GM06990 (cell line): ENCODE data around the gene CAMTA1.
A peak's percentile ranks its signal among the peaks of the same experiment; 100 is the strongest.

Experiments
- DNase-seq: peaks from one replicate; pipeline ENCODE4 v3.0.0-alpha.2; 2011; ENCODE audit not compliant: insufficient read length; ENCODE audit errors: extremely low read depth
- H3K27me3 ChIP-seq: replicated peaks from 2 replicates; pipeline ENCODE4 v1.6.0; 2011; ENCODE audit warnings: low read length; ENCODE audit not compliant: control insufficient read depth, insufficient read depth
- H3K36me3 ChIP-seq: 2 replicates; pipeline ENCODE4 v1.5.1; 2011; ENCODE audit warnings: low read length; ENCODE audit not compliant: control insufficient read depth, insufficient read depth
- H3K4me3 ChIP-seq: replicated peaks from 2 replicates; pipeline ENCODE4 v1.5.1; 2011; ENCODE audit warnings: low read depth, mild to moderate bottlenecking, control low read depth, low read length
- TF ChIP-seq, protein P1 (sequence below): IDR thresholded peaks from 2 replicates; pipeline ENCODE4 v1.5.1; 2011; ENCODE audit warnings: low read length, control low read depth, mild to moderate bottlenecking, inconsistent platforms; ENCODE audit not compliant: insufficient read depth, poor library complexity, severe bottlenecking

Gene CAMTA1

DNA sequence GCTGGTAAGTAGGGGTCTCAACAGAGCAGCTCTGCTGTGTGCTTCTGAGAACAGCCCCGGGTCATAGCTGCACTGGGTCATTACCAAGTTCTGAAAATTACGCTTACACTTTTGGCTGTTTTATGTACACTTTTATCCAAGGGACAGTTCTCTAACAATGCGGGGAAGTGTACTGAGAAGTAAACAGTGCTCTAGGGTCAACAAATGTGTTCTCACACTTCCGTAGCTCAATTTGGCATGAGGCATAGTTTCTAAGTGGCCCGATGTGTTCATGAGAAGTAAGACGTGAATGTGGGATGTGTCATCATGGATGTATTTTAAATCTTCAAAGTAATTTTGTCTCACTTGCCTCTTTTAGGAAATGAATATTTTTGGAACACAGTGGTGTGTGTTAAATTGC lies 975.0 kb downstream of the CAMTA1 start:
- Histone ChIP-seq H3K36me3 (no peaks in the 10 kb centered on the region), H3K27me3 (no peaks in the 10 kb centered on the region), H3K4me3 (no peak overlapping the region)
- TF ChIP-seq, protein P1, sequence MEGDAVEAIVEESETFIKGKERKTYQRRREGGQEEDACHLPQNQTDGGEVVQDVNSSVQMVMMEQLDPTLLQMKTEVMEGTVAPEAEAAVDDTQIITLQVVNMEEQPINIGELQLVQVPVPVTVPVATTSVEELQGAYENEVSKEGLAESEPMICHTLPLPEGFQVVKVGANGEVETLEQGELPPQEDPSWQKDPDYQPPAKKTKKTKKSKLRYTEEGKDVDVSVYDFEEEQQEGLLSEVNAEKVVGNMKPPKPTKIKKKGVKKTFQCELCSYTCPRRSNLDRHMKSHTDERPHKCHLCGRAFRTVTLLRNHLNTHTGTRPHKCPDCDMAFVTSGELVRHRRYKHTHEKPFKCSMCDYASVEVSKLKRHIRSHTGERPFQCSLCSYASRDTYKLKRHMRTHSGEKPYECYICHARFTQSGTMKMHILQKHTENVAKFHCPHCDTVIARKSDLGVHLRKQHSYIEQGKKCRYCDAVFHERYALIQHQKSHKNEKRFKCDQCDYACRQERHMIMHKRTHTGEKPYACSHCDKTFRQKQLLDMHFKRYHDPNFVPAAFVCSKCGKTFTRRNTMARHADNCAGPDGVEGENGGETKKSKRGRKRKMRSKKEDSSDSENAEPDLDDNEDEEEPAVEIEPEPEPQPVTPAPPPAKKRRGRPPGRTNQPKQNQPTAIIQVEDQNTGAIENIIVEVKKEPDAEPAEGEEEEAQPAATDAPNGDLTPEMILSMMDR: no peak
- DNase-seq: no peak

DNA sequence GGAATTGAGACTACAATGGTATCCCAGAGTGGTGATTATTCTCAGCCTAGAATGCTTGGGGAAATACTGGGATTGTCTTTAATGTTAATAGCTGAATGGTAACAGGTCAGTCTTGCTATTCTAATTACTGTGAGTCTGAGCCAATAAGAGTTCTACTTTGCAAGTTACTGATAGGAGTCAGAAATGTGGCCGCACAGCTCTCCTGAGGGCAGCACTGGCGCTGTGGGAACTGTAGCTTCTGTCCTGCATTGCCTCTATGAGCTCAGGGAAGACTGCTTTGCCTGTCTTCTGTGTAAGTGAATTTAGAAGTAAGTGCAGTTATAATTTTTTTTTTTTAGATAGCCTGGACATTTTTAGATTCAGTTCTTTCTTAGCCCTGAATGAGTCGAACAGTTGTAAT lies 975.8 kb downstream of the CAMTA1 start:
- Histone ChIP-seq H3K4me3 (no peak overlapping the region), H3K27me3 (no peaks in the 10 kb centered on the region), H3K36me3 (no peaks in the 10 kb centered on the region)
- DNase-seq: no peak
- TF ChIP-seq, protein P1: no peak

DNA sequence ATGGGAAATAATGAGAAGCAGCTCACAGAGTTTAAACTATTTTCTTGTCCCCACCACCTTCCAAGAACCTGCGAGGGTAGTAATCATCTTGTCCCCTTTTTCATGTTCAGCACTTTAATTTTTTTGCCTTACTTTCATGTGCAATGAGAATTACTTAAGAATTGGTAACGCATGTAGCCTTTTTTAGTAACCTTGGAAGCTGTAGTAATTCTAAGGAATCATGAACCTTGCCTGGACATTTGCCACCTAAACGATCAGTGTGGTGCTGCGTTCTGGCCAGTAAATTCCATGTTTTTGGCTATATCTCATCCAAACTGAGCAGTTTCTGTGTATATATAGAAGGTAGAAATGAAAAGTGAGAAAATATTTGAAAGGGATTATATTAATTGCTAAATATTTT lies 981.9 kb downstream of the CAMTA1 start:
- DNase-seq: no peak
- TF ChIP-seq, protein P1: no peak
- H3K4me3 ChIP-seq: no peak overlapping the region
- no peaks in the 10 kb centered on the region for H3K36me3 ChIP-seq
- no peaks in the 10 kb centered on the region for H3K27me3 ChIP-seq

DNA sequence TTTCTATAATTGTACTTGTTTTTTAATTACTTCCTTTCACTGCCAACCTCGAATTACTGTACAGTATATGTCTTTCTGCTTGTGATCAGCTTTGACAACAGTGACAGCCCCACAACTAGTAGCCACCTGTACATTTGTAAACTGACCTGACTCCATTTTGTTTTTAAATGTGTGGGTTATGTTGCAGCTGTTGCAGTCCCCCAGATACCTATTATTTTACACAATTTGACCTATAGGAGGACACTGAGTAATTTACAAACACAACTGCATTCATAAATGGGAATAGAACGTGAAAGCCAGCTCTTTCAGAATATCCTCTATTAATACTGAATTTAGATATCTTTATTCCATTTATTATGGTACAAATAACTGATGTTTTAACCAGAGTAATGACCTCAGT lies 983.3 kb downstream of the CAMTA1 start:
- TF ChIP-seq, protein P1: no peak
- Histone ChIP-seq H3K27me3 (no peaks in the 10 kb centered on the region), H3K36me3 (no peaks in the 10 kb centered on the region), H3K4me3 (no peak overlapping the region)
- no peak for DNase-seq

DNA sequence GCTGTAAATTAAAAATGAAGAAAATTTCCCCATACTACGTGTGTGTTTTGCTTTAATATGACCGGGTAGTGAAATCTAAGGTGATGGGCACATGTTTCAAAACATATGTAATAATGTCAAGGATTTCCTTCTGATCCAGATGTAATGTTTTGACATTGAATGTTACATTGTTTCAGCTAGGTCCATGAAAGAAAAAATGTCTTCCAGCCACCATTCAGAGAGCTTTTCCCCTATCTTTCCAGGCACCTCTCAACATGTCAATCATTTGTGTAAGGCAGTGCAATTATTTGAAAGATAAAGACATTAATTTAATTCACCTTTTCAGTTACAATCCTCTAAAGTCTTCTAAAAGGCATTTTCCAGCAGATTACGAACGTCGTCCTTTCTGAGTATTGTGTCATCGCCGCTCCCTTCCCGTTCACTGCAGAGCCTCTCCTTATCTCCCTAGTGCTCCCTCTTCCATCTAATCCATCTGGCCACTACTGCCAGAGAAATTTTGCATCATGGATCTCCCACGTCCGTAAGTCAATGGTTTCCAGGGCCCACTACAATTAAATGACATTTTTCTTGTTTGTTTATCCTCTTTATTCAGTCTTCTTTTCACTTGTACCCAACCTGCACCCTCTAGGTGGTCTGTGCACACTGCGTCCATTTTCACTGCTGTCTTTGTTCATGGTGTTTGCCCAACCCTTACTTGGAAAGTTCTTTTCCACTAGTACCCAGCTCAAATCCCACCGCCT lies 984.6 kb downstream of the CAMTA1 start:
- no peak for DNase-seq
- no peaks in the 10 kb centered on the region for H3K36me3 ChIP-seq
- no peak overlapping the region for H3K4me3 ChIP-seq
- TF ChIP-seq, protein P1: no peak
- H3K27me3 ChIP-seq: no peaks in the 10 kb centered on the region

DNA sequence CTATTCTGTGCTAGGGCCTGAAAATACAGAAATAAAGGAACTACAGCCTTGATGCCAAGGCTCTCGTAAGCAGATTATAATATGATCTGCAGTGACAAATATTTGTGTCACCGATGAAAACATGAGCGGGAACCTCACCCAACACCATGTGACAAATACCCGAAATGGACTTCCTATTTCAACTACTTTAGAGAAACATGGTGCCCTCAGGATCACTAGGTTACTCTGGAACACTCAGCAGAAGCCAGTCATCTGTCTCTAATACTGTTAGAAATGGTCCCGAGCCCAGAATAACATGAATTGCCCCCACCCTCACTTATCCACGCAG lies 985.4 kb downstream of the CAMTA1 start:
- H3K36me3 ChIP-seq: no peaks in the 10 kb centered on the region
- TF ChIP-seq, protein P1: no peak
- no peaks in the 10 kb centered on the region for H3K27me3 ChIP-seq
- DNase-seq: no peak
- H3K4me3 ChIP-seq: peak overlapping the region; percentile 91
